ENCODE measurements around the gene COMTD1.

Gene COMTD1

DNA sequence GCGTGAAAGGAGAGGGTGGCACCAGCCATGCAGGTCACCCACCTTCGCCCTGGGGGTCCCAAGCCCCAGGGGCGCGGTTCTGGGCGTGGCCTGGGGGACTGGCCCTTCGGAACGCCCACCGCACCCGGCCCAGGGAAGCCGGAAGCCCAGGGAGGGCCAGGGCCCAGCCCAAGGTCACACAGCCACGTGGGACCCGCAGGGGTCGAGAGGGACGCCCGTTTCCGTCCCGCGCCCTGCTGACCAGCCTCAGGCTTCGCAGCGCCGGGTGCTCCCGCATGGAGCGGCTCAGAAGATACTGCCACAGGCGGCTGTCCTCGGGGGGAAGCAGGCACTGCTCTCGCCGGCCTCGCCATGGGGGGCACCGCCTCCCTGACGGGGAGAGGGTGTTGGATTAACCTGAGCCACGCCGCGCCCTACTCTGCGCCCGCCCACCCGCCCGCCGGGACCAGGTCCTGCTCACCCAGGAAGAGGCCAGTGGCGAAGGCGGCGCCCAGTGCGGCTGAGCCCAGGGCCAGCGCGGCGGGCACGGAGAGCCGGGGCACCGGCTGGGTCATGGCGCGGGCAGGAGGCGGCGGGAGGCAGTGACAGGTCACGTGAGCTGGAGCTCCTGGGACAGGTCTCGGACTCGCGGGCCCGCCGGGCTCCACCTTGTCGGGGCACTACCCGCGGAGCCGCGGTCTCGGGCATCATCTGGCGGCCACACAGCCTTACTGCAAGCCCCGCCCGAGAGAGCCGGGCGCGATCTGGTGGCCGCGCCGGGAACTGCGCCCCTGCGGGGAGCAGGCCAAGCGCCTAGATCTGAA lies at the start of gene COMTD1:
Gene COMTD1, minus strand, starts transcription at position 583 of the 803 bp plus-strand sequence. Its CDS starts 29 bp downstream, at position 554.
- TF ChIP-seq, protein P1, sequence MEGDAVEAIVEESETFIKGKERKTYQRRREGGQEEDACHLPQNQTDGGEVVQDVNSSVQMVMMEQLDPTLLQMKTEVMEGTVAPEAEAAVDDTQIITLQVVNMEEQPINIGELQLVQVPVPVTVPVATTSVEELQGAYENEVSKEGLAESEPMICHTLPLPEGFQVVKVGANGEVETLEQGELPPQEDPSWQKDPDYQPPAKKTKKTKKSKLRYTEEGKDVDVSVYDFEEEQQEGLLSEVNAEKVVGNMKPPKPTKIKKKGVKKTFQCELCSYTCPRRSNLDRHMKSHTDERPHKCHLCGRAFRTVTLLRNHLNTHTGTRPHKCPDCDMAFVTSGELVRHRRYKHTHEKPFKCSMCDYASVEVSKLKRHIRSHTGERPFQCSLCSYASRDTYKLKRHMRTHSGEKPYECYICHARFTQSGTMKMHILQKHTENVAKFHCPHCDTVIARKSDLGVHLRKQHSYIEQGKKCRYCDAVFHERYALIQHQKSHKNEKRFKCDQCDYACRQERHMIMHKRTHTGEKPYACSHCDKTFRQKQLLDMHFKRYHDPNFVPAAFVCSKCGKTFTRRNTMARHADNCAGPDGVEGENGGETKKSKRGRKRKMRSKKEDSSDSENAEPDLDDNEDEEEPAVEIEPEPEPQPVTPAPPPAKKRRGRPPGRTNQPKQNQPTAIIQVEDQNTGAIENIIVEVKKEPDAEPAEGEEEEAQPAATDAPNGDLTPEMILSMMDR (IDR thresholded peaks at IDR 0.05; ENCODE audit: control insufficient read depth, insufficient read depth, low read depth, low read length, missing control alignments), result peak; percentile 100
- DNase-seq (ENCODE audit: low read depth), result no peak
- H3K4me3 ChIP-seq (ENCODE audit: control insufficient read depth, low read depth, low read length), result peak within 1 kb of the TSS; percentile 61

DNA sequence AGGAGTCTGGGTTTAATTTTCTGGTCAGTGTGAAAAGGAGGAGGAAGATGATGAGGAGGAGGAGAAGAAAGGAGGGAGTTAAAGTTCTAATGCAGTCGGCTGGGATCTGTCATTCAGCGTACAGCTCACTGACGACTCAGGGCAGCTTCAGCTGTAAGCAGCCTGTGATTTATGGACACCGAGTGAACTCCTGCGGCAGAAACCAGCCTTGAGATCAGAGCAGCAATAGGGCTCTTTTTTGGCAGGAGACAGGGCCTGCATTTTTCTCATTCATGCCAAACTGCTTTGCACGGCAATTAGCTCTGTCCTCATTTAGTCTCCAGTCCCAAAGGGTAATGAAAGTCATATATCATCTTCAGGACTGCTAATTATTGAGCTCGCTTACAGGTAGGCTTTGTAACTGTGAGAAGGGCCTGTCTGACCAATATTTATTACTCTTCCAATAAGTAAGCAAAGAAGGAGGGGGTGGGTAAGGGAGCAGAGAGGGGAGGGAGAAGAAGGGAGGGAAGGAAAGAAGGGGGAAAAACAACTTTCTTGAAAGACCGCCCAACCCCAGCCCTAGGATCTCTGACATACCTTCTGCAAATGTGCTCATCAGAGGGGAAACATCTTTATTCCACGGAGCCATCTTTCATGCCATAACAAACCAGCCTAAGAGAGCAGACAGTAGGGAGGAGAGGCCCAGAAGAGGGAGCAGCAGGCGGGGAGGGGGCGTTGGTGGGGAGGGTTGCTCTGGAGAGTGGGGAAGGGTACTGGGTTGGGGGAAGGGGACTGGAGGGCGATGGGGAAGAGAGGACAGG lies 48.1 kb upstream of the COMTD1 start:
- TF ChIP-seq, protein P1 (IDR thresholded peaks at IDR 0.05; ENCODE audit: control insufficient read depth, insufficient read depth, low read depth, low read length, missing control alignments), result no peak
- no peak overlapping the region for H3K4me3 ChIP-seq (ENCODE audit: control insufficient read depth, low read depth, low read length)
- peak; percentile 46 for DNase-seq (ENCODE audit: low read depth)

DNA sequence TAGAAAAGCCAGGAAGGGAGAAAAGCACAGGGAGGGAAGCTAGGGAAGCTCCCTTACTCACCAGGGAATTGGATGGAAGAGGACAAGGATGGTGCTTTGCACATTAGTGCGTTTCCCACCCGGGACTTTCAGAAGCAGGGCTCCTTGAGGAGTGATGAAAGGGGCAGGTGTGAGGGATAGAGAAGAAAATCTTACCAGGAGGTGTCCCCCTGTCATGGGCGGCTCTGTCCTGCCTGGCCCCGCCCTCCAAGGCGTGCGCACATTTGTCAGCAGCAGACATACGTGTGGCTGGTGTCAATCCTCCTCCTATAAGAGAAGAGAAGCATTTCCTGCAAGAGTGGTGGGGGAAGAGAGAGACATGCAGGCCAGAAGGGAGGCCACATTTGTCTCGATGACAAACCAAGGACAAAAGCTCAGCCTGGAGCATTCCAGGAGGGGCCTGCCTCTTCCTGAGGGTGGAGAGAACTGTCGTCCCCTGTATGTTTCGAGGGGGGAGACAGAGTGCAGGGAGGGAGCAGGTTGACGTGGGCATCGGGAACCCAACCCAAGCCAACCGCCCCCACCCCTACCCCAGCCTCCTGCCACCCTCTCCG lies 47.4 kb upstream of the COMTD1 start:
- TF ChIP-seq, protein P1 (IDR thresholded peaks at IDR 0.05; ENCODE audit: control insufficient read depth, insufficient read depth, low read depth, low read length, missing control alignments), result no peak
- DNase-seq (ENCODE audit: low read depth), result no peak

DNA sequence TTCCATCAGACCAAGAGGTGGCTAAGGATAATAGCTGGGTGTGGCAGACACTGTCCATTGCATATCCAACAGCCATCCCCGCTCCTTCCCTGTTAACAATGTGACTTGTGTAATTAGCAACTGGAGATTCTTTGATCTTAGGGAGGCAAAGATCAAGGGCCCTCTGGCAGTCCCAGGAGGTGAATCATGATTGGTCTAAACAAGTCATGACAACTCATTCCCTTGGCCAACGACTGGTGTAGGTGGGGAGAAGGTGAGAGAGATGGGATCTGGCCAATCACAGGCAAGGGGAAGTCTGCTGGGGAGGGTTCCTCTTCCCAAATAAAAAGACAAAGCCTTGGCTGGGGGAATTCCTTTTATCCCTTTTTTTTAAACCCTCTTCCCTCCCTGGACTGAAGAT lies 46.2 kb upstream of the COMTD1 start:
- TF ChIP-seq, protein P1 (IDR thresholded peaks at IDR 0.05; ENCODE audit: control insufficient read depth, insufficient read depth, low read depth, low read length, missing control alignments), result no peak
- H3K4me3 ChIP-seq (ENCODE audit: control insufficient read depth, low read depth, low read length), result no peak overlapping the region
- no peak for DNase-seq (ENCODE audit: low read depth)

More for the DNA sequence above, 47.4 kb upstream of the COMTD1 start:
- no peak overlapping the region for H3K4me3 ChIP-seq (ENCODE audit: control insufficient read depth, low read depth, low read length)

DNA sequence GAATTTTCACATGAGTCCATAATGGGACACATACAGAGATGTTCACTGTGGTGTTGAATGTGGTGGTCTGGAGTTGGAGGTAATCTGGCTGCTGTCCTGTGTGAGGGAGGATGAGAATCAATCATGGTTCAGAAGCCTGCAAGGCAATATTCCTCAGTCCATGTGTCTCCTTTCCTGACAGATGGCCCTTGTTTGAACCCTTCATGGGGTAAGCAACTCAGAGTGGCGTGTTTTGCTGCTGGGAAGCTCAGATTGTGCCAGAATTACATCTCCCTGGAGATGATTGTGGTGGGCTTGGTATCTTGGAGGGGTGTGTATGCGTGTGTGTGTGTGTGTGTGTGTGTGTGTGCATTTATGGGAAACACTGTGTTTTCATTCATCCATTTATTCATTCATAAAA lies 44.5 kb upstream of the COMTD1 start:
- DNase-seq (ENCODE audit: low read depth), result no peak
- TF ChIP-seq, protein P1 (IDR thresholded peaks at IDR 0.05; ENCODE audit: control insufficient read depth, insufficient read depth, low read depth, low read length, missing control alignments), result no peak

DNA sequence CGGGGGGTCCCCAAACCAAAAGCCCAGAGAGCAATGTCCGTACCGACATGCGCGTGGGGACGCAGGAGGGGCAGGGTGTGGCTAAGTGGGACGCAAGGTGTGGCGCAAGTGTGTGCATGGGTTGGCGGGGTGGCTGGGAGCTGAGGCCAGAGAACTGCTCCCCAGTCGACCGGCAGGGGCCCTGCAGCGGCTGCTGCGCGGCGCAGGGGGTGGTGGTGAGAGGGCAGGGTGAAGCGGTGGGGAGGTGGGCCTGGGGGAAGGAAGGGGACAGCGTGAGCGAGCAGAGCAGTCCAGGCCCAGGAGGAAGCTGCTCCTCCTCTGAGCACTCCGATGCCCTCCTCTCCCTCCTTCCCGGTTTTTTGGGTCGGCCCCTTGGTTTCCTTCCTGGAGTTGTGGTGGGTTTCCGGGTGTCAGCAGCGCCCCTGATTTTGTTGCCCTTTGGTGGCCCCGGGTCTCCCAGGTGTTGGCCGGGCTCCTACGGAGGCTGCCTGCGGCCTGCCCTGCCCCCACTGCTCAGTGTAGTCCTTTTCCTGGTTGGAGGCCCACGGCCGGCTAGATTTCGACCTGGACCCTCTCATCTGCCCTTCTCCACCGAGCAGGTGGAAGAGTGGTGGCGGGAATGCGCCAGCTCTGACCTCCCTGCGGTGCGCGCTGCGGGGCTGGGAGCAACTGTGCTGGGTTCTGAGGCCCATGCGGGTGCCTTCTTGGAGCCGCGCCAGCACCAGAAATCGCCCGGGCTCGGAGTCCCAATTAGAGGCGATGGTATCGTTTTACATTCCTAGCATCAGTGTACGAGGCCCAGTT lies 40.5 kb upstream of the COMTD1 start:
- TF ChIP-seq, protein P1 (IDR thresholded peaks at IDR 0.05; ENCODE audit: control insufficient read depth, insufficient read depth, low read depth, low read length, missing control alignments), result no peak
- H3K4me3 ChIP-seq (ENCODE audit: control insufficient read depth, low read depth, low read length), result no peak overlapping the region
- DNase-seq (ENCODE audit: low read depth), result no peak

More for the DNA sequence above, 44.5 kb upstream of the COMTD1 start:
- H3K4me3 ChIP-seq (ENCODE audit: control insufficient read depth, low read depth, low read length), result no peak overlapping the region
